Endothelial cell (in vitro differentiated cells): Measurements from ENCODE around the gene KRT222. TPM values are rescaled to one million over a fixed set of nuclear protein-coding genes. Genes with fewer than 3 reads are reported as not detected.

Experiments
- DNase-seq: peaks from one replicate; pipeline ENCODE4 v3.0.0; 2021; ENCODE audit warnings: low spot score
- H3K27ac Mint-ChIP-seq: one replicate; pipeline ENCODE4 v1.8.0; 2021; ENCODE audit warnings: mixed read lengths, inconsistent platforms; ENCODE audit not compliant: unreplicated experiment
- H3K27me3 Mint-ChIP-seq: one replicate; pipeline ENCODE4 v1.8.0; 2021; ENCODE audit warnings: mild to moderate bottlenecking, moderate library complexity, mixed read lengths, inconsistent platforms; ENCODE audit not compliant: unreplicated experiment
- H3K36me3 Mint-ChIP-seq: one replicate; pipeline ENCODE4 v1.8.0; 2021; ENCODE audit warnings: mild to moderate bottlenecking, low read depth, mixed read lengths, inconsistent platforms; ENCODE audit not compliant: unreplicated experiment
- H3K4me1 Mint-ChIP-seq: one replicate; pipeline ENCODE4 v1.8.0; 2021; ENCODE audit warnings: mild to moderate bottlenecking, mixed read lengths, inconsistent platforms; ENCODE audit not compliant: unreplicated experiment
- H3K4me3 Mint-ChIP-seq: one replicate; pipeline ENCODE4 v1.8.0; 2021; ENCODE audit warnings: mild to moderate bottlenecking, mixed read lengths, inconsistent platforms; ENCODE audit not compliant: unreplicated experiment
- H3K9me3 Mint-ChIP-seq: one replicate; pipeline ENCODE4 v1.8.0; 2021; ENCODE audit warnings: mixed read lengths, inconsistent platforms; ENCODE audit not compliant: unreplicated experiment
- total RNA-seq: library from RNA; stranded (reverse); fragmentation: NEBNext Ultra II Directional; extraction: Animal tissue kit (Norgen Biotek cat#: 25700); gene quantifications from one replicate; pipeline ENCODE4 v1.2.1, GENCODE V29; 2021; ENCODE audit not compliant: unreplicated experiment
- TF ChIP-seq, protein P1 (sequence below): fragments of 200-600 bp; sonication (generic); IDR thresholded peaks from one replicate; pipeline ENCODE4 v1.5.0; 2021; ENCODE audit warnings: antibody characterized with exemption; ENCODE audit not compliant: unreplicated experiment

Gene KRT222
- total RNA-seq, 1 donor from 2014 or later: 1.2 TPM

DNA sequence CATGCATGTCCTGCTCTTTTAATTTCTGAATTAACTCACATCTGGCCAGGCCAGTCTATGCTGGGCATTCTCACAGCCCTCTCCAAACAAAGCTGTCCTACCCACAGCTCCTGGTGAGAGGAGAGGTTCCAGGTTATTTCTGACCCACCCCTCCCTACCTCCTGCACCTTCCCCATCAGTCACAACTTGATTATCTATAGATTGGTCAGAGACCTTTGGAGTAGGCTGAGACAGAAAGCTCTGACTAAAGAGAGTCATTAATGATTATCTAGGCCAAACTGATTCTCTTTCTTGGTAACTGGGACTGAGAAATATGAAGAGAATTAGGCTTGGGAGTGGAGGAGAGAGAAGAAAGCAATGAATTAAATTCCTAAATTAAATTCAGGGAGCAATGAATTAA is 1.4 kb upstream of the KRT222 start:
- no peak for DNase-seq
- H3K9me3 Mint-ChIP-seq: no peaks in the 10 kb centered on the region
- peaks cover 3% of the 10 kb centered on the region for H3K27me3 Mint-ChIP-seq
- no peak overlapping the region for H3K27ac Mint-ChIP-seq
- H3K4me3 Mint-ChIP-seq: no peak overlapping the region
- TF ChIP-seq, protein P1, sequence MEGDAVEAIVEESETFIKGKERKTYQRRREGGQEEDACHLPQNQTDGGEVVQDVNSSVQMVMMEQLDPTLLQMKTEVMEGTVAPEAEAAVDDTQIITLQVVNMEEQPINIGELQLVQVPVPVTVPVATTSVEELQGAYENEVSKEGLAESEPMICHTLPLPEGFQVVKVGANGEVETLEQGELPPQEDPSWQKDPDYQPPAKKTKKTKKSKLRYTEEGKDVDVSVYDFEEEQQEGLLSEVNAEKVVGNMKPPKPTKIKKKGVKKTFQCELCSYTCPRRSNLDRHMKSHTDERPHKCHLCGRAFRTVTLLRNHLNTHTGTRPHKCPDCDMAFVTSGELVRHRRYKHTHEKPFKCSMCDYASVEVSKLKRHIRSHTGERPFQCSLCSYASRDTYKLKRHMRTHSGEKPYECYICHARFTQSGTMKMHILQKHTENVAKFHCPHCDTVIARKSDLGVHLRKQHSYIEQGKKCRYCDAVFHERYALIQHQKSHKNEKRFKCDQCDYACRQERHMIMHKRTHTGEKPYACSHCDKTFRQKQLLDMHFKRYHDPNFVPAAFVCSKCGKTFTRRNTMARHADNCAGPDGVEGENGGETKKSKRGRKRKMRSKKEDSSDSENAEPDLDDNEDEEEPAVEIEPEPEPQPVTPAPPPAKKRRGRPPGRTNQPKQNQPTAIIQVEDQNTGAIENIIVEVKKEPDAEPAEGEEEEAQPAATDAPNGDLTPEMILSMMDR: no peak
- H3K36me3 Mint-ChIP-seq: no peaks in the 10 kb centered on the region
- H3K4me1 Mint-ChIP-seq: peaks cover 6% of the 10 kb centered on the region

DNA sequence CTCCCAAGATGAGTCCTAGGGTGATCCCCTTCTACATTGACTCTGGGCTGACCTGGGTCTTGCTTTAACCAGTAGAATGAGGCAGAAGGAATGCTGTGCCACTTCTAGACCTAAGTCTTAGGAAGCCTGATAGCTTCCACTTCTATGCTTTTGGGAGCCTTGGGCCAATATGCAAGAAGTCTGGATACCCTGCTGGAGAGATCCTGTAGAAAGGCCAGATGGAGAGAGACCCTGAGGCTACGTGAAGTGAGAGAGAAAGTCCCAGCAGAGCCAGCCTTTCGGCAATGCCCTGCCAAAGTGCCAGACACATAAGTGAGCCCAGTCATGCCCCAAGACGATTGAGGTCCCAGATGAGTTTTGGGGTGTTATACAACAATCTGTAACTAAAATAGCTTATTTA is 1.7 kb downstream of the KRT222 start:
- TF ChIP-seq, protein P1: no peak
- DNase-seq: no peak
- Mint-ChIP-seq H3K4me3 (no peak overlapping the region), H3K9me3 (no peaks in the 10 kb centered on the region), H3K27me3 (no peaks in the 10 kb centered on the region), H3K27ac (no peak overlapping the region), H3K4me1 (peaks cover 6% of the 10 kb centered on the region), H3K36me3 (no peaks in the 10 kb centered on the region)

DNA sequence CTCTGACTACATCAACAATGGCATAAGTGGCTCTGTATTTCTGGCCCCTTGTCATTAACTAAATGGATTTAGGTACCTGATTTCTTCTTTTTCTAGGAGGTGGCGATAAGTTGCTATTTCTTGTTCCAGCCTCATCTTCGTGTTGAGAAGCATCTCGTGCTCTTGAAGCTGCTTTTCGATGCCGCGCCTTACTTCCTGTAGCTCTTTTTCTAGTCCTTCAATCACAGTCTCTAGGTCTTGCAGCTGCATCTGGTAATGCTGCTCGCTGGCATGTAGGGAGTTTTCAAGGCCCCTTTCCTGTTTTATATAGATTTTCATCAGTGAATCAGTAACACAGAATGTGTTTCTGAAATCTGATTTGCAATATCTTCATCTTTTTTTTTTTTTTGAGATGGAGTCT is 5.1 kb downstream of the KRT222 start:
- Mint-ChIP-seq H3K4me1 (peaks cover 3% of the 10 kb centered on the region), H3K27ac (no peak overlapping the region), H3K36me3 (no peaks in the 10 kb centered on the region), H3K27me3 (peaks cover 1% of the 10 kb centered on the region), H3K9me3 (no peaks in the 10 kb centered on the region), H3K4me3 (no peak overlapping the region)
- TF ChIP-seq, protein P1: no peak
- DNase-seq: no peak

DNA sequence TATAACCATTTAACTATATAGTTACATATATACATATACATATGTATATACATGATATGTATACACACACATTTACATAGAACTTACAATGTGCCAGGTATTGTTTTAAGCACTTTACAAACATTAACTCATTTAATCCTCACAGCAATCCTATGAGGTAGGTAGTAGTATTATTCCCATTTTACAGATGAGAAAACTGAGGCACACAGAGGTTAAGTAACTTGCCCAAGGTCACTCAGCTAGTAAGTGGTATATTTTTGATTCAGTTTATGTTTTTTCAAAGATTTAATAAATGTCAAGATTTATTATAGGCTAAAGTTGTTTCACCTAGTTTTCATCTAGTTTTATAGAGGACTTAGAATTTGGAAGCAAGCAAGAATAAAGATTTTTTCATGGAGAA is 6.6 kb downstream of the KRT222 start:
- Mint-ChIP-seq H3K36me3 (no peaks in the 10 kb centered on the region), H3K9me3 (no peaks in the 10 kb centered on the region), H3K4me3 (no peak overlapping the region), H3K27me3 (peaks cover 1% of the 10 kb centered on the region), H3K27ac (no peak overlapping the region), H3K4me1 (no peaks in the 10 kb centered on the region)
- no peak for DNase-seq
- TF ChIP-seq, protein P1: no peak

DNA sequence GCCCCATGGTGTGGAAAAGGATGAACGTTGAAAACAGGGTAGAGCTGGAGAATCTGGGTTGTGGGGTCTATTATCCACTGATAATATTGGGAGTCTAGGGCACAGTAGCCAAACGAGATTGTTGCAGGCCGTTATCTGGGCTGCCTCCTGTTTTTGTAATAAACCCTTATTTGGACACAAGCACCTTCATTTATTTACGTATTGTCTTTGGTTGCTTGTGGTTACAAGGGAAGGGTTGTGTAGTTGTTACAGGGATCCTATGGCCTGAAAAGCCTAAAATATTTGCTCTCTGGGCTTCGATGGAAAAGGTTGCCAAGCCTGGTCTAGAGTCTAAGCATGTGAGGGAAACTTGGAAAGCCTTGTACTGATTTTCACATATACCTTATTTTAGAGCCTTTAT is 13.0 kb downstream of the KRT222 start:
- TF ChIP-seq, protein P1: no peak
- H3K27ac Mint-ChIP-seq: no peak overlapping the region
- no peaks in the 10 kb centered on the region for H3K9me3 Mint-ChIP-seq
- peaks cover 3% of the 10 kb centered on the region for H3K27me3 Mint-ChIP-seq
- H3K36me3 Mint-ChIP-seq: peaks cover 4% of the 10 kb centered on the region
- H3K4me1 Mint-ChIP-seq: peaks cover 9% of the 10 kb centered on the region
- no peak overlapping the region for H3K4me3 Mint-ChIP-seq
- DNase-seq: no peak
